HUDEP-2 (cell line): ENCODE measurements around the gene TEX11.

Source experiments
- DNase-seq, 76 experiments: peaks; one replicate each; lab custom pipeline; 2025; ENCODE audit not compliant: unreplicated experiment in 76 of 76; lab: John Stamatoyannopoulos, UW

The TEX11 gene

DNA sequence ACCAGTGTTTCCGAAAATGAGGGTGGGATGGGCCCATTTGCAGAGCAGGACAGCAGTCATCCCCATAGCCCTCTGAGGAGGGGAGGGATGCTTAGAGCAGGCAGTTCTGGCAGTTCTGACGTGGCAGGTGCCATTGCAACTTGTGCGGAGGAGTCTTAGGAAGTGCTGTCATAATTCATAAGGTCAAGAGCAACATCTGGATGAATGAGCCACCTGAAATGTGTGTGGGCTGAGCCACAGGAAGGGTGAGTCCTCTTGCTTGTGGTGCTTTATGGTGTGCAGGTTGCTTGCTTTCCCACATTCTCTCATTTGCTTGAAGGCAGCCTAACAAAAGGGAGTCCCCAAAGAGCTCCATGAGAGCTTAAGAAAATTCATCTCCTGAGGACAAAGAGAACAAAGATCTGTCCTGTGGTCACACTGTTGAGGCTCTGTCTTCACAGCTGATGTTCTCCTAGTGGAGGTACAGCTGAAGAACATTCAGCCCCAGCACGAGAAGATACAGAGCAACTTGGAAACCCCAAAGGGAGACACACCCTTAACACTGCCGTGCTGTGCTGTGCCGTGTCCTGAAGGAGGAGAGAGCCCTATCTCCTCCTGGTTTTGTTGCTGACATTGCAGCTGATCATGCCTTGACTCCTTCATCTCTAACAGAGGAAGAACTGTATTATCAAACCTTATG, 403.6 kb downstream of the TEX11 start:
- DNase-seq = no peak

DNA sequence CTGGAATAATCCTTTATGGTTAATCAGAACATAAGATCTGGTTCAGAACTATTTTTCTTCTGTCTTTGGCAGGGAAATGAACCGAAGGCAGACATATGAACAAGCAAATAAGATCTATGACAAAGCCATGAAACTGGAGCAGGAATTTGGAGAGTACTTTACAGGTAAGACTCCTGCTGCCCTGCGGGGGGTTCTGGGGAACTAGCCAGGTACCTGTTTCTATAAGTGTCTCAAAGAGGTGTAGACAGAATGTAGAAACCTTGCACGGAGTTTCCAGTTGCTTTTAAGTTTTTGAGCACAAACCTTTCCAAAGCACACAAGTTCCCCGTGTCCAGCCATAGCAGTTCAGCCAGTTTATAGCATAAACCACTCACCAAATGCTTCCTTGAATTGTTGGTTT, 407.7 kb downstream of the TEX11 start:
- DNase-seq = no peak

DNA sequence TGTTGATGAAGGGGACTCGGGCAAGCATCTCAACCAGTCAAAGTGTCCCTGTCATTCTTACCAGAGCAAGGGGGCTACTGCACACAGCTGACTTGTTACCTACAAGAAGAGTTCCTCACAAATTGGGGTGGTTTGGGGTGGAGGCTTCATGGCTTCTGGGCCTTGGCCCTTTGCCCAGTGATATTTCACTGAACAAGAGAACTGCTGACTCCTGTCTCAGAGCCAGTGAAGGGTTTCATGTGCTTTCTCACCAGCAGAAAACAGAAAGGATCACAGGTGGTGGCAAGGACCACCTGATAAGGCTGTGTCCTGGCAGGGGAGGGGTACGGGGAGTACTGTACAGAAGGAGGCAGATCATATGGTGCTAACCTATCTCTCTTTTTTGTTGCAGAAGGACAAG, 410.4 kb downstream of the TEX11 start:
- DNase-seq = no peak

DNA sequence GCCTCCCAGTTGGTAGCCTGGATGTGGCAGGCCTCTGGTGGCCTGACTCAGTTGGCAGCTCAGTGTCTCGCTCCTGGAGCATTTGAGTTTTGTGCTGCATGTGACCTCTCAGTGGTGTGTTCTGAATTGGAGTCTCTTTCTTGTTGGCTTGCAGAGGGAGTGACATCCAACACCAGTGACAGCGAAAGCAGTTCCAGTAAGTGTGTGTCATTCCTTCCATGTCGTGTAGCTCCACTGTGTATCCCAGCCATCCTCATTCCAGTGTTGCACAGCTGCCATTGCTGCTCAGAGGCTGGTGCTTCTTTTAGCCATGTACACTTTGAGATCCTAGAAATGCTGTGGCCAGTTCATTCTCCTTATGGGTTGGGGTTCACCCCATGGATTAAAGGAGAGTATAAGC, 411.5 kb downstream of the TEX11 start:
- no peak for DNase-seq

DNA sequence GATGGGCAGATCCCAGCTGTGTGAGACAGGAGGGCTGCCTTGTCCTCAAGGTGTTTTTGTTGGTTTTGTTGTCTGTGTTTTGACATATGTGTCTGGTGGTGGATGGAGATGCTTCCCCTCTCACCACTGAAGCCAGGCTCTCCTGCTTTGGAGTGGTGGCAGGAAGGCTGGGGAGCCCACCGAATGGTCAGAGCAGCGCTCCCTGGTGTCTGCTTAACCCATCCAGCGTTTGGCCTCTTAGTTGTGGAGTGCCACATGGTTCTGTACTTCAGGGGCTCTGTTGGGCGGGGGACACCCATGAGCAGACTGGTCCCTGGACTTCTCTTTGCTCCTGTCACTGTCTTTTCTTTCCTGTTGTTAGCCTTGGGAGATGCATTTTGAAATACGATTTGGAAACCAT, 412.0 kb downstream of the TEX11 start:
- DNase-seq = no peak

DNA sequence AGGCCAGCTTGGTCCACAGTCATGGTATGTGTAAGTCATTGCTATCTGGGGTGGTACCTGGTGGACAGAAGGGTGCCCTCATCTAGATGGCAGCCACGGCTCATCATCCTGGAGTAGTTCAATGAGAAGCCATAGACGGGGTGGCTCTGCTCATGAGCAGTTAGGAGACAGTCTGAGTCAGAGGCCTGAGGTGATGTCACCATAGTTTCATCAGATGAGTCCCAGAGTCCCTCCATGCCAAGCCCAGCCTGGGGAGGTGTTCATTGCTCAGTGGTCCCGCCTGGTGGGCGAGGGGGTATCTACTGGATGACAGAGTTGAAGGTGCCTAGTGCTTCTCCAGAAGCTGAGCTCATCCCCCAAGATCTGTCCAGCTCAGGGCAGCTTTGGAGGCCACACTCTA, 414.1 kb downstream of the TEX11 start:
- DNase-seq = no peak

DNA sequence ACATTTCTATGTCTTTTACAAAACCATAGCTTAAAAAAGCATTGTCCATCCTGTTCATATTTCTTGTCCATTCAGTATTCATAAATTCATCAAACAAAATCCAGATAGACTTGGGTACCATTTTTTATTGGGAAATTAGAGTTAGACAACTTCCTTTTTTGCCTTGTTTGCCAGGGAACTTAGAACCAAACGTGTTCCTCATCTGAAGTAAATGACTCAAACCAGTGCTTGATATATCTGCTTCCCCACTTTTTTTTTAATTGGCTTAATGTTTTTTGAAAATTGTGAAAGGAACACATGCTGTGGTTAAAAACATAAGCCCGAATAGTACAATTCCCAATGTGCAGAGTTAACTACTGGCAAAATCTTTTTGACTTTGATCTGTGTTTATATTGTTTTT, 419.7 kb downstream of the TEX11 start:
- DNase-seq = no peak

DNA sequence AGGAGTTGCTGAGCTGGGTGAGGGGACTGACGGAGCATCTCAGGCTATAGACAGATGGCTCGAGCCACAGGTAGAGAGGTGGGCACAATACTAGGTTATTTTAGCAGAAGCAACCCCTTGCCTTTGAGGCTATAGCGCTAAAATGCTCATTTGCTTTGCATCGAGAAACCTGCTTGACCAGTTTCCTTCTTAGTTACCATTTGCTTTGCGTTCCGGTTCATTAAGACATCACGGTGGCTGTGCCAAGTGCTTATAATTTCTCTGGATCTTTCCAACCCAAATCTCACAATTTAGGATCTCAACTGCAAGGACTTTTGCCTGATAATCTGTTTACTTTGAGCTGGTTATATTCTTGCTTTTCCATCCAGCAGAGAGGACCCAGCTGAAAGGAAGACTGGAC, 423.0 kb downstream of the TEX11 start:
- DNase-seq = no peak

DNA sequence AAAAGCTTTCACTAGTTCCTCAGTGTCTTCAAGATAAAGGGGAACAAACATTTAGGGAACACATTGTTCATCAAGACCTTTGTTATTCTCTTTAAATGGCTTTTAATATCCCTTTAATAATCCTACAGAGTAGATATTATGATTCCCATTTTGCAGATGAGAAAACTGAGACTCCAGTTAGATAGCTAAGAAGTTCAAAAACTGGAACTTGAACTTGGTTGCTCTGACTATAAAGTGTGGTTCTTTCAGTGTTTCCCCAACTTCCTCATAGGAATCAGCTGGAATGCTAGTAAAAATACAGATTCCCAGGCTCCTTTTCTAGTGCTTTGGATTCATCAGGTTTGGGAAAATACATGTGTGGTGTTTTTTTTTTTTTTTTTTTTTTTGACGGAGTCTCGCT, 426.2 kb downstream of the TEX11 start:
- DNase-seq = no peak

DNA sequence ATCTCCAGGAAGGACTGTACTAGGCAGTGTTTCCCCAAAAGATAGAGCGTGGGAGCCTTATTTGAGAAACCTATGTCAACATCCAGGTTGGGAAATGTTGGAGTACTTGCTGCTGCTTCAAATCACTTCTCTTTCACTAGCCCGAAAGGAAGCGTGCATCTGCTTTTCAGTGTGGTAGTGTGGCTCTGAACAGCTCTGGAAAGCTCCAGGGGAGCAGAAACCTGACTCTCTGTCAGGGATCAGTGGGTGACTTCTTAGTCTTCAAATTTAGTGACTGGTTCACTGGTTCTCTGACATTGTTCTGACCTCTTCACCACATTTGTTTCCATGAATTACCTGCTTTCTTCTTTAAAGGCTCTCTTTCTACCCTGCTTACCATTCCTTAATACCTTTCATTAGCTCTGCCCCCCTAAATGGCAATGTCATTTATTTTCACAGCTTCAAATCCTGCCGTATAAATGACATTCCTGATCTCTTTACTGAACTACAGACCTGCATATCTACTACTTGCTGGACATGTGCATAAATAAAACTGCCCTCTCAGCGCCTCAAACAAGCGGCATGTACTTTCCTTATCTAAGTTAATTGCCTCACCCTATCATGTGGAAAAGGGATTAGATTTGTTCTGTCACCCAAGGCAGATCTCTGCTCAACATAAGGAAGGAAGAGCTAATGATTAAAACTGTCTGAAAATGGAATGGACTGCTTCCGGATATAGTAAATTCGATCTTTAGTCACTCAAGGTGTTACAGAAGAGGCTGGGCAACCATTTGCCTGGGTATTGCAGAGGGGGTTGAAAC, 426.8 kb downstream of the TEX11 start:
- DNase-seq = no peak

DNA sequence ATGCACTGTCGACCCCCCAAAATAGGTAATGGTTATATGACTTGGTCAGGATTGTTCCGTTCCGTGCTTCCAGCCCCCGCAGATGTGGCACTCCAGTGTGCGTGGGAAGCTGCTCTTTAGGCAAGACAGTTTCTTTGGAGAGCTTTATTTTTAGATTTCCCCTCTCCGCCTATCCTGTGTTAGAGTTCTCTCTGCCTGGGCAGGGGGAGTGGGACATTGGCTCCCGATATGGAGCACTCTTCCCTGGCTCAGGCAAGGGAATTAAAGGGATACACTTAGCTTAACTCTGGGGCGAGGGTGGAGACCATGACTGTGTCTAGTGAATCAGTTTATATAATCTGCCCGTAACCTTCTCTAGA, 427.9 kb downstream of the TEX11 start:
- DNase-seq = no peak

DNA sequence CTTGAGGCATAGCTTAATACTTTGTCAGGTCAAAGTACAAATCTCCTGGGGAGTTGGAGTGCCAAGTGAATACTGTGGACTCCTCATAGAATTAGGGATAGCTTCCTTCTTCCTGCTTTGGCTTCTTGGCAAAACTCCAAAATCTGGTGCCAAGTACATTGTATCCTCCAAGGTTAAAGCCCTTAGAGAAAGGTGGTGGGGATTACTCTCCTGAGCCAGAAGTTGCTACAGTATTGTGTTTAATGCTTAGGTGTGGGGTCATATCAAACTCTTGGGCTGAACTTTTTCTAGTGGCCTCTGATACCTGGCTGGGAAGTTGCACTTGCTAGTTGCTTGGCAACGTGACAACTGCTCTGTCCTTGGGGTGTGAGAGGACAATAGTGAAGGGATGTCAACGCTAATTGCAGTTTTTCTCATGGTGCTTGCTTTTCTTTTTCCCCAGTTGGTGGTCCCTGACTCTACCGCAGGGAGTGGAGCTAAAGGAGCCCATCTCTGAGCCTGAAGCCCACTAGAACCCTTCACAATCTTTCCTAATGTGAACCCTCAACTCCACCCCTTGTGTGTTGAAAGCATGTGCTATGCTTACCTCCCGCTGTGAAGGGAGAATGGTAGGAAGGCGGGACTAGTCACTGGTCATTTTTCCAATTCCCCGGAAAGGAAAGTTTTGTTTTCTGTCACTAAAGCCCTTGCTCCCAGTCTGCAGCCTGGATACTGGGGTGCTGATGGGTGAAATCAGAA, 428.4 kb downstream of the TEX11 start:
- DNase-seq = no peak

DNA sequence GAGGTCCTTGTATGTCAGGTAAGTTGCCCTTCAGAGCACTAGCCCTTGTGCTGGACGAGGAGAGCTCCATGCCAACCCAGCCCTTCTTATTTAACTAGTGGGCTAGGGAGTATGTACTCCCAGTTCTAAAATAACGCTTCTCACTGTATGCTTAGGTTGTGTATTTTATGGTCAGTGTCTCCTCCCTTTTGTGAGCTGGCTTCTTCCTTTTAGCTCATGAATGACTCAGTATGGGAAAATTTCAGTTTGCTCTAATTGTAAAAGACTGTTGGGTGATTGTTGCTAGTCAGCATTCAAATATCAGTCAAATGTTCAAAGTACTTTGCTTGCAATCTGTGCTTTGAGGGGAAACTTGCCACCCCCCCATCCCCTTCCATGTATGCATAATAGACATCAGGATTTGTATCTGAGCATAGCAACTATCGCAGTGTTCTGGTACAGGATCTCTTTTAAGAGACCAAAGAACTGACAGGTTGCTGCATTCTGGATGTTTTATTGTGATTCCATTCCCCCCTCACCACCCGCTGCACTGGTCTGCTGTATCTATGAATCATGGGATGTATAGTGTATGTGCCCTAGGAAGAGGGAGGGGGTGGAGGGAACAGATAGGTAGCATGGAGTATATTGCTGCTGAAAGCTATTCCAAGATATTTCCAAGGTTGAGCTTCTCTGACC, 429.1 kb downstream of the TEX11 start:
- DNase-seq = no peak
